NB4 (cell line): ENCODE data around the gene GOLGA8S.
A peak's percentile ranks its signal among the peaks of the same experiment; 100 is the strongest.

Source experiments
- DNase-seq: peaks from one replicate; pipeline ENCODE4 v3.0.0; 2010; ENCODE audit warnings: low read depth
- H3K4me3 ChIP-seq: one replicate; pipeline ENCODE4 v1.5.1; 2011; ENCODE audit warnings: mild to moderate bottlenecking, low read depth, low read length, moderate library complexity
- CTCF ChIP-seq: IDR thresholded peaks from one replicate; pipeline ENCODE4 v1.5.1; 2012; ENCODE audit warnings: low read depth, low read length
- MAX ChIP-seq: IDR thresholded peaks from 2 replicates; pipeline ENCODE4 v1.6.1; 2011; ENCODE audit warnings: low read depth, low read length
- MYC ChIP-seq: IDR thresholded peaks from 2 replicates; pipeline ENCODE4 v1.6.1; 2011; ENCODE audit warnings: low read depth, low read length
- POLR2A ChIP-seq: IDR thresholded peaks from 2 replicates; pipeline ENCODE4 v1.6.1; 2011; ENCODE audit warnings: mild to moderate bottlenecking; ENCODE audit not compliant: insufficient read length; ENCODE audit errors: extremely low read depth

The GOLGA8S gene

GRCh38 chr15:23384371-23384770 is 29.8 kb downstream of the GOLGA8S start:
- peak; percentile 5 for DNase-seq
- TF ChIP-seq CTCF (no peak), POLR2A (no peak)
- H3K4me3 ChIP-seq, result no peak overlapping the region

GRCh38 chr15:23385886-23386430 is 31.4 kb downstream of the GOLGA8S start:
- TF ChIP-seq MAX (no peak), POLR2A (no peak), CTCF (no peak), MYC (no peak)
- no peak overlapping the region for H3K4me3 ChIP-seq
- DNase-seq, result no peak

GRCh38 chr15:23387621-23388190 is 33.2 kb downstream of the GOLGA8S start:
- TF ChIP-seq MAX (no peak), MYC (no peak), CTCF (no peak), POLR2A (no peak)
- peak; percentile 13 for DNase-seq
- H3K4me3 ChIP-seq, result no peak overlapping the region

GRCh38 chr15:23395030-23395692 is 40.6 kb downstream of the GOLGA8S start:
- TF ChIP-seq MAX (no peak), POLR2A (no peak), CTCF (no peak), MYC (no peak)
- DNase-seq, result no peak
- H3K4me3 ChIP-seq, result no peak overlapping the region

GRCh38 chr15:23395832-23396231 is 41.3 kb downstream of the GOLGA8S start:
- peak; percentile 9 for DNase-seq
- no peak for TF ChIP-seq CTCF
- no peak for TF ChIP-seq MYC
- TF ChIP-seq MAX, result no peak
- no peak for TF ChIP-seq POLR2A
- H3K4me3 ChIP-seq, result no peak overlapping the region
